ENCODE results near the gene CDK18. TPM values are rescaled to one million over a fixed set of nuclear protein-coding genes. Genes with fewer than 3 reads are reported as not detected.

CDK18 gene
- polyA plus RNA-seq, 1 donor (not counting 4 experiments of a cell fraction or from before 2014, with no cell fraction given), result 10.9 TPM

DNA sequence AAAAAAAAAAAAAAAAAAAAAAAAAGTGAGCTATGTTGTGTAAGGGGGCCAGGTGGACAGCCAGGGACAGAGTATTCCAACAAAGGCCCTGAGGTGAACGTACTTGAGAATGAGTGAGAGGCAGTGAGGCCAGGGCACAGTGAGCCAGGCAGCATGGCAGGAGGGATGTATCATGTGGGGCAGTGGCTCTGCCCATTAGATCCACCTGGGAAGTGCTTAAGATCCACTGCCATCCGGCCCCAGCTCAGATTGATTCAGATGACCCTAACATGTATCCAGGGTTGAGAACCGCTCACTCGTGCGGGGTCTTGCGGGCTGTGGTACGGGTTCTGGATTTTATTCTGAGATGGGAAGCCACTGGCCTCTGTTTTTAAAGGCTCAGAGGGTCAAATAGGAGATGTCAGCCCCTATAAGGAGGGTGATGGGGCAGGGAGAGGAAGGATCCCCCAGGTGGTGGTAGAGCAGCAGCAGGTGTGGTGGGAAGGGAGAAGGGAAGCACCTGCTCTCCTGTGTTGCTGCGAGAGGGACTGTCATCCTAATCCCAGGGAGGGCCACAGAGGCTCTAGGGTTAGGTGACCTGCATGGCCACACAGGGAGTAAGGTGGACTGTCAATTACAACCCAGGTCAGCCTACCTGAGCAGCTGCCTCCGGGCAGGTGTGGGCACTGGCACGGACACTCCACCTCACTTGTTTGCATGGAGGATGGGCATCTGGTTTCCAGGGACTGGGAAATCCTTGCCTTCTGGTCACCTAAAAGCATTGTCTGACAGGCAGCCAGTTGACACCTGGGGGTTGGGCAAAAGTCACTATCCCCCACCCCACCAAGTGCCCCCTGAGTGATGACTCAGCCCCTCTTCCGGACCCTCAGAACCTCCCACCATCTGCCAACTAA is 31.6 kb downstream of the CDK18 start:
- Histone ChIP-seq H3K9me1 (ENCODE audit: control insufficient read depth, extremely low read depth, insufficient read depth, low read length) (no peaks in the 10 kb centered on the region), H3K27me3 (ENCODE audit: control insufficient read depth, extremely low read depth, insufficient read depth, low read length) (peaks cover 5% of the 10 kb centered on the region), H2AFZ (ENCODE audit: control insufficient read depth, low read length) (no peak overlapping the region), H4K20me1 (ENCODE audit: control insufficient read depth, extremely low read depth, insufficient read depth, low read length) (no peaks in the 10 kb centered on the region), H3K4me1 (ENCODE audit: control insufficient read depth, extremely low read depth, insufficient read depth, low read length) (no peaks in the 10 kb centered on the region), H3K9ac (ENCODE audit: control insufficient read depth, extremely low read depth, insufficient read depth, low read length) (no peak overlapping the region), H3K27ac (ENCODE audit: control insufficient read depth, insufficient read depth, low read length) (no peak overlapping the region), H3K36me3 (ENCODE audit: control insufficient read depth in 2 of 2, extremely low read depth in 1 of 2, insufficient read depth in 2 of 2, low read length in 2 of 2) (peaks cover 5 to 10% of the 10 kb centered on the region in 2 experiments), H3K9me3 (ENCODE audit: control insufficient read depth, low read depth, low read length) (no peaks in the 10 kb centered on the region), H3K4me3 (ENCODE audit: control insufficient read depth in 2 of 3, extremely low read depth in 1 of 3, insufficient read depth in 2 of 3, low read depth in 1 of 3, low read length in 3 of 3) (no peak overlapping the region), H3K4me2 (ENCODE audit: control insufficient read depth, extremely low read depth, insufficient read depth, low read depth, low read length) (no peak overlapping the region), H3K79me2 (ENCODE audit: control insufficient read depth, insufficient read depth, low read length) (no peaks in the 10 kb centered on the region)
- no peak for FAIRE-seq
- TF ChIP-seq, protein P1, sequence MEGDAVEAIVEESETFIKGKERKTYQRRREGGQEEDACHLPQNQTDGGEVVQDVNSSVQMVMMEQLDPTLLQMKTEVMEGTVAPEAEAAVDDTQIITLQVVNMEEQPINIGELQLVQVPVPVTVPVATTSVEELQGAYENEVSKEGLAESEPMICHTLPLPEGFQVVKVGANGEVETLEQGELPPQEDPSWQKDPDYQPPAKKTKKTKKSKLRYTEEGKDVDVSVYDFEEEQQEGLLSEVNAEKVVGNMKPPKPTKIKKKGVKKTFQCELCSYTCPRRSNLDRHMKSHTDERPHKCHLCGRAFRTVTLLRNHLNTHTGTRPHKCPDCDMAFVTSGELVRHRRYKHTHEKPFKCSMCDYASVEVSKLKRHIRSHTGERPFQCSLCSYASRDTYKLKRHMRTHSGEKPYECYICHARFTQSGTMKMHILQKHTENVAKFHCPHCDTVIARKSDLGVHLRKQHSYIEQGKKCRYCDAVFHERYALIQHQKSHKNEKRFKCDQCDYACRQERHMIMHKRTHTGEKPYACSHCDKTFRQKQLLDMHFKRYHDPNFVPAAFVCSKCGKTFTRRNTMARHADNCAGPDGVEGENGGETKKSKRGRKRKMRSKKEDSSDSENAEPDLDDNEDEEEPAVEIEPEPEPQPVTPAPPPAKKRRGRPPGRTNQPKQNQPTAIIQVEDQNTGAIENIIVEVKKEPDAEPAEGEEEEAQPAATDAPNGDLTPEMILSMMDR (optimal IDR thresholded peaks at IDR 0.05 in 1 of 3, IDR thresholded peaks at IDR 0.05 in 1 of 3, conservative IDR thresholded peaks at IDR 0.05 in 1 of 3; ENCODE audit: extremely low read depth in 1 of 3, insufficient read depth in 2 of 3, low read length in 3 of 3), result no peak
- no peak for TF ChIP-seq EZH2 (IDR thresholded peaks at IDR 0.05; ENCODE audit: low read length)
- dilution Hi-C loops (cut with MboI; ENCODE audit: extremely low pct_ligation_motif_present, low sequenced_read_pairs), result no loop called here
- DNase-seq (ENCODE audit: low read depth, low spot score), result no peak

DNA sequence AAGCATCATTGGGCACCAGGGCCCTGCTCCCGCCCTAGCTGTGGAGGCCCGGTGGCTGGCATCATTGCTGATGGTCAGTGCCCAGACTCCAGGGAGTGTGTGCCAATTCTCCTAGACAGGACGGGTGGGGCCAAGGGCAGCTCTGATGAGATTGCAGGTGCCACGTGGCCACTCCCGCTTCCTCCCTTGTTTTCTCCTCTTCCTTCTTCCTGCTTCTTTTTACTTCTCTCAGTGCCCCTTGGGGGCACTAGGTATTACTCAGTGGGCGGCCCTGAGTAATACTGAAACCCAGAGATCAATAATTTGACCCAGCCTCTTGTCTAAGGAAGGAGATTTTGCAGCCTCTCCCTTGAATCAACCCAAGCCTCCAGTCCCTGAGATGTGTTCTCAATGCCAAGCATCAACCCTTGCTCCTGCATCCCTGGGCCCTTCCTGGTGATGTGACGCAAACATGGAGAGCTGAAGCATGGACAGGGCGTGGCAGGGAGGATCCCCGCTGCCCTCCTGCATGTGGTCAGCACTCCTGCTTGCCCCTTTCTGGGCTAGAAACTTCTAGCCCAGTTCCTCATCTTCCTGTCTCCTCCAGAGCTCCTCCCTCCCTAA is 32.4 kb downstream of the CDK18 start:
- no peak overlapping the region for H3K9ac ChIP-seq (ENCODE audit: control insufficient read depth, extremely low read depth, insufficient read depth, low read length)

More for the DNA sequence above, 32.4 kb downstream of the CDK18 start:
- Histone ChIP-seq H3K27me3 (ENCODE audit: control insufficient read depth, extremely low read depth, insufficient read depth, low read length) (peaks cover 3% of the 10 kb centered on the region), H3K4me1 (ENCODE audit: control insufficient read depth, extremely low read depth, insufficient read depth, low read length) (no peaks in the 10 kb centered on the region), H2AFZ (ENCODE audit: control insufficient read depth, low read length) (no peak overlapping the region), H4K20me1 (ENCODE audit: control insufficient read depth, extremely low read depth, insufficient read depth, low read length) (no peaks in the 10 kb centered on the region), H3K36me3 (ENCODE audit: control insufficient read depth in 2 of 2, extremely low read depth in 1 of 2, insufficient read depth in 2 of 2, low read length in 2 of 2) (peaks cover 0 to 4% of the 10 kb centered on the region in 2 experiments), H3K4me3 (ENCODE audit: control insufficient read depth in 2 of 3, extremely low read depth in 1 of 3, insufficient read depth in 2 of 3, low read depth in 1 of 3, low read length in 3 of 3) (no peak overlapping the region), H3K79me2 (ENCODE audit: control insufficient read depth, insufficient read depth, low read length) (no peaks in the 10 kb centered on the region), H3K4me2 (ENCODE audit: control insufficient read depth, extremely low read depth, insufficient read depth, low read depth, low read length) (no peak overlapping the region), H3K9me3 (ENCODE audit: control insufficient read depth, low read depth, low read length) (no peaks in the 10 kb centered on the region), H3K9me1 (ENCODE audit: control insufficient read depth, extremely low read depth, insufficient read depth, low read length) (no peaks in the 10 kb centered on the region), H3K27ac (ENCODE audit: control insufficient read depth, insufficient read depth, low read length) (no peak overlapping the region)
- TF ChIP-seq, protein P1 (optimal IDR thresholded peaks at IDR 0.05 in 1 of 3, IDR thresholded peaks at IDR 0.05 in 1 of 3, conservative IDR thresholded peaks at IDR 0.05 in 1 of 3; ENCODE audit: extremely low read depth in 1 of 3, insufficient read depth in 2 of 3, low read length in 3 of 3), result no peak
- no peak for TF ChIP-seq EZH2 (IDR thresholded peaks at IDR 0.05; ENCODE audit: low read length)
- no peak for FAIRE-seq
- no peak for DNase-seq (ENCODE audit: low read depth, low spot score)
- dilution Hi-C loops (cut with MboI; ENCODE audit: extremely low pct_ligation_motif_present, low sequenced_read_pairs), result no loop called here

All from keratinocyte (primary cell).